ENCODE measurements around the gene GGT5. TPM values are rescaled to one million over a fixed set of nuclear protein-coding genes. Genes with fewer than 3 reads are reported as not detected.

Gene GGT5
- total and polyA plus RNA-seq, 2 of the 13 experiments (the other 11 are each of a cell fraction or from before 2014, with no cell fraction given): 0.69 to 3.1 TPM

DNA sequence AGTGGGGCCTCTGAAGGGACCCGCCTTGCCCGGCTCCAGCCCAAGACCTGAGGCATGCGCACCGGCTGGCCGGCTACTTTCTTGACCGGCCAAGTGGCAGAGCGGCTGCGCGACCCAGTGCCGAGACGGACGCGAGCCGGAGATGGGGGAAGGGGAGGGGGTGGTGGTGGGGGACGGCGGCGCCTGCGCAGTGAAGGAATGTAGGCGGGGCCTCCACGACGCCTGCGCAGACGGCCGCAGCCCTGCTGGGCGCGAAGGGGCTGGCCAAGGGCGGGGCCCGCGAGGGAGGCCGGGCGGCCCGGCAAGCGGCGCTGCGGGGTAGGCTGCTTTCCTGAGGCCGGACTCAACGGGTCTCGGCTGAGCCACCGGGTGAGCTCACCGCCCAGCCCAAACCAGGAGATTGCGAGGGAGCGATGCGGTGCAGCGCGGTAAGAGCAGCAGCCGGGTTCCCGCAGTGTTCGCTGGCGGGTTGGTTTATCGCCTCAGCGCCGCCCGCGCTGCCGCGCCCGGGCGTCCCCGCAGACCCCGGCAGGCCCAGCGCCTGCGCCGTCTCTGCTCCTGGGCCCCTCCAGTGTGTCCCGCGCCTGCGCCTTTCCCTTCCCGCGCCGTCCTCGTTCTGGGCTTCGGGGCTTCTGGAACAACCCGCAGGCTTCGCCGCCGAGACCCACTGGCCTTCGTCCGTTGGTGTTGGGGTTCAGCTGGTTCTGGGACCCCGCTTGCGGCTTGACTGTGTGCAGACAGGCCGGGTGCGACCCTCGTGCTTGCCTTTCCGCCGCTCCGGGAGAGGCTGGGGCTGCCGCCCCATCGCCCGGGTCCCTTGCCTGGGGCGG lies 25.9 kb upstream of the GGT5 start, which contains the start of gene SPECC1L (continued):
- TF ChIP-seq ZFP82 (CRISPR knock-in tag; IDR thresholded peaks at IDR 0.05; ENCODE audit: borderline replicate concordance) (peak; percentile 95), POGZ (CRISPR knock-in tag; IDR thresholded peaks at IDR 0.05) (no peak), ZNF660 (CRISPR knock-in tag; IDR thresholded peaks at IDR 0.05; ENCODE audit: borderline replicate concordance, low read depth) (no peak), ZNF850 (CRISPR knock-in tag; conservative IDR thresholded peaks at IDR 0.05) (peak; percentile 72; the same call in 1 of the 2 replicates), ZMAT3 (CRISPR knock-in tag; conservative IDR thresholded peaks at IDR 0.05) (no peak), GTF2F1 (IDR thresholded peaks at IDR 0.05; ENCODE audit: low read length) (no peak), MAFG (CRISPR knock-in tag; IDR thresholded peaks at IDR 0.05) (no peak), ZNF891 (CRISPR knock-in tag; IDR thresholded peaks at IDR 0.05) (peak; percentile 80), ZNF569 (CRISPR knock-in tag; IDR thresholded peaks at IDR 0.05; ENCODE audit: borderline replicate concordance) (0 out of 2 replicates have a peak, but pooled peaks have one; percentile 57), GPN1 (CRISPR knock-in tag; IDR thresholded peaks at IDR 0.05; ENCODE audit: borderline replicate concordance) (no peak)
- TF ChIP-seq, protein P1, sequence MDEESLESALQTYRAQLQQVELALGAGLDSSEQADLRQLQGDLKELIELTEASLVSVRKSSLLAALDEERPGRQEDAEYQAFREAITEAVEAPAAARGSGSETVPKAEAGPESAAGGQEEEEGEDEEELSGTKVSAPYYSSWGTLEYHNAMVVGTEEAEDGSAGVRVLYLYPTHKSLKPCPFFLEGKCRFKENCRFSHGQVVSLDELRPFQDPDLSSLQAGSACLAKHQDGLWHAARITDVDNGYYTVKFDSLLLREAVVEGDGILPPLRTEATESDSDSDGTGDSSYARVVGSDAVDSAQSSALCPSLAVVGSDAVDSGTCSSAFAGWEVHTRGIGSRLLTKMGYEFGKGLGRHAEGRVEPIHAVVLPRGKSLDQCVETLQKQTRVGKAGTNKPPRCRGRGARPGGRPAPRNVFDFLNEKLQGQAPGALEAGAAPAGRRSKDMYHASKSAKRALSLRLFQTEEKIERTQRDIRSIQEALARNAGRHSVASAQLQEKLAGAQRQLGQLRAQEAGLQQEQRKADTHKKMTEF (CRISPR knock-in tag; IDR thresholded peaks at IDR 0.05): peak; percentile 89
- TF ChIP-seq, protein P2, sequence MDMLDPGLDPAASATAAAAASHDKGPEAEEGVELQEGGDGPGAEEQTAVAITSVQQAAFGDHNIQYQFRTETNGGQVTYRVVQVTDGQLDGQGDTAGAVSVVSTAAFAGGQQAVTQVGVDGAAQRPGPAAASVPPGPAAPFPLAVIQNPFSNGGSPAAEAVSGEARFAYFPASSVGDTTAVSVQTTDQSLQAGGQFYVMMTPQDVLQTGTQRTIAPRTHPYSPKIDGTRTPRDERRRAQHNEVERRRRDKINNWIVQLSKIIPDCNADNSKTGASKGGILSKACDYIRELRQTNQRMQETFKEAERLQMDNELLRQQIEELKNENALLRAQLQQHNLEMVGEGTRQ (IDR thresholded peaks at IDR 0.05; ENCODE audit: low read depth, low read length): no peak
- TF ChIP-seq, protein P2 (CRISPR knock-in tag; IDR thresholded peaks at IDR 0.05; ENCODE audit: borderline replicate concordance): no peak
- TF ChIP-seq, protein P3, sequence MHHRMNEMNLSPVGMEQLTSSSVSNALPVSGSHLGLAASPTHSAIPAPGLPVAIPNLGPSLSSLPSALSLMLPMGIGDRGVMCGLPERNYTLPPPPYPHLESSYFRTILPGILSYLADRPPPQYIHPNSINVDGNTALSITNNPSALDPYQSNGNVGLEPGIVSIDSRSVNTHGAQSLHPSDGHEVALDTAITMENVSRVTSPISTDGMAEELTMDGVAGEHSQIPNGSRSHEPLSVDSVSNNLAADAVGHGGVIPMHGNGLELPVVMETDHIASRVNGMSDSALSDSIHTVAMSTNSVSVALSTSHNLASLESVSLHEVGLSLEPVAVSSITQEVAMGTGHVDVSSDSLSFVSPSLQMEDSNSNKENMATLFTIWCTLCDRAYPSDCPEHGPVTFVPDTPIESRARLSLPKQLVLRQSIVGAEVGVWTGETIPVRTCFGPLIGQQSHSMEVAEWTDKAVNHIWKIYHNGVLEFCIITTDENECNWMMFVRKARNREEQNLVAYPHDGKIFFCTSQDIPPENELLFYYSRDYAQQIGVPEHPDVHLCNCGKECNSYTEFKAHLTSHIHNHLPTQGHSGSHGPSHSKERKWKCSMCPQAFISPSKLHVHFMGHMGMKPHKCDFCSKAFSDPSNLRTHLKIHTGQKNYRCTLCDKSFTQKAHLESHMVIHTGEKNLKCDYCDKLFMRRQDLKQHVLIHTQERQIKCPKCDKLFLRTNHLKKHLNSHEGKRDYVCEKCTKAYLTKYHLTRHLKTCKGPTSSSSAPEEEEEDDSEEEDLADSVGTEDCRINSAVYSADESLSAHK (CRISPR knock-in tag; IDR thresholded peaks at IDR 0.05; ENCODE audit: borderline replicate concordance): no peak
- TF ChIP-seq, protein P4, sequence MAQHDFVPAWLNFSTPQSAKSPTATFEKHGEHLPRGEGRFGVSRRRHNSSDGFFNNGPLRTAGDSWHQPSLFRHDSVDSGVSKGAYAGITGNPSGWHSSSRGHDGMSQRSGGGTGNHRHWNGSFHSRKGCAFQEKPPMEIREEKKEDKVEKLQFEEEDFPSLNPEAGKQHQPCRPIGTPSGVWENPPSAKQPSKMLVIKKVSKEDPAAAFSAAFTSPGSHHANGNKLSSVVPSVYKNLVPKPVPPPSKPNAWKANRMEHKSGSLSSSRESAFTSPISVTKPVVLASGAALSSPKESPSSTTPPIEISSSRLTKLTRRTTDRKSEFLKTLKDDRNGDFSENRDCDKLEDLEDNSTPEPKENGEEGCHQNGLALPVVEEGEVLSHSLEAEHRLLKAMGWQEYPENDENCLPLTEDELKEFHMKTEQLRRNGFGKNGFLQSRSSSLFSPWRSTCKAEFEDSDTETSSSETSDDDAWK (CRISPR knock-in tag; IDR thresholded peaks at IDR 0.05): no peak
- TF ChIP-seq, protein P5, sequence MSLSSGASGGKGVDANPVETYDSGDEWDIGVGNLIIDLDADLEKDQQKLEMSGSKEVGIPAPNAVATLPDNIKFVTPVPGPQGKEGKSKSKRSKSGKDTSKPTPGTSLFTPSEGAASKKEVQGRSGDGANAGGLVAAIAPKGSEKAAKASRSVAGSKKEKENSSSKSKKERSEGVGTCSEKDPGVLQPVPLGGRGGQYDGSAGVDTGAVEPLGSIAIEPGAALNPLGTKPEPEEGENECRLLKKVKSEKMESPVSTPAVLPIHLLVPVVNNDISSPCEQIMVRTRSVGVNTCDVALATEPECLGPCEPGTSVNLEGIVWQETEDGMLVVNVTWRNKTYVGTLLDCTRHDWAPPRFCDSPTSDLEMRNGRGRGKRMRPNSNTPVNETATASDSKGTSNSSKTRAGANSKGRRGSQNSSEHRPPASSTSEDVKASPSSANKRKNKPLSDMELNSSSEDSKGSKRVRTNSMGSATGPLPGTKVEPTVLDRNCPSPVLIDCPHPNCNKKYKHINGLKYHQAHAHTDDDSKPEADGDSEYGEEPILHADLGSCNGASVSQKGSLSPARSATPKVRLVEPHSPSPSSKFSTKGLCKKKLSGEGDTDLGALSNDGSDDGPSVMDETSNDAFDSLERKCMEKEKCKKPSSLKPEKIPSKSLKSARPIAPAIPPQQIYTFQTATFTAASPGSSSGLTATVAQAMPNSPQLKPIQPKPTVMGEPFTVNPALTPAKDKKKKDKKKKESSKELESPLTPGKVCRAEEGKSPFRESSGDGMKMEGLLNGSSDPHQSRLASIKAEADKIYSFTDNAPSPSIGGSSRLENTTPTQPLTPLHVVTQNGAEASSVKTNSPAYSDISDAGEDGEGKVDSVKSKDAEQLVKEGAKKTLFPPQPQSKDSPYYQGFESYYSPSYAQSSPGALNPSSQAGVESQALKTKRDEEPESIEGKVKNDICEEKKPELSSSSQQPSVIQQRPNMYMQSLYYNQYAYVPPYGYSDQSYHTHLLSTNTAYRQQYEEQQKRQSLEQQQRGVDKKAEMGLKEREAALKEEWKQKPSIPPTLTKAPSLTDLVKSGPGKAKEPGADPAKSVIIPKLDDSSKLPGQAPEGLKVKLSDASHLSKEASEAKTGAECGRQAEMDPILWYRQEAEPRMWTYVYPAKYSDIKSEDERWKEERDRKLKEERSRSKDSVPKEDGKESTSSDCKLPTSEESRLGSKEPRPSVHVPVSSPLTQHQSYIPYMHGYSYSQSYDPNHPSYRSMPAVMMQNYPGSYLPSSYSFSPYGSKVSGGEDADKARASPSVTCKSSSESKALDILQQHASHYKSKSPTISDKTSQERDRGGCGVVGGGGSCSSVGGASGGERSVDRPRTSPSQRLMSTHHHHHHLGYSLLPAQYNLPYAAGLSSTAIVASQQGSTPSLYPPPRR (CRISPR knock-in tag; IDR thresholded peaks at IDR 0.05; ENCODE audit: borderline replicate concordance): no peak

Data from HepG2 (cell line).